Measurements from ENCODE around the gene MICA.
A peak's percentile ranks its signal among the peaks of the same experiment; 100 is the strongest.
"Not testable (repeated sequence)": the region's sequence is repeated elsewhere in the genome, so short reads cannot be mapped to it uniquely, and the experiment has no call there.

Gene MICA

GRCh38 chr6:31365864-31366263, 37.5 kb upstream of the MICA start:
- CTCF ChIA-PET, result interaction anchor here (0.9 to 9.8 kb wide), 17 partner anchors 13 to 239 kb away, joined by 3 to 286 read pairs (median 6); partner anchors contain the start of genes MICA and PSORS1C2
- POLR2A ChIA-PET, result interaction anchor here (1.7 kb wide), 1 partner anchor 169 kb away, joined by 5 read pairs; no protein-coding TSS in a partner anchor
- TF ChIP-seq, protein P1, sequence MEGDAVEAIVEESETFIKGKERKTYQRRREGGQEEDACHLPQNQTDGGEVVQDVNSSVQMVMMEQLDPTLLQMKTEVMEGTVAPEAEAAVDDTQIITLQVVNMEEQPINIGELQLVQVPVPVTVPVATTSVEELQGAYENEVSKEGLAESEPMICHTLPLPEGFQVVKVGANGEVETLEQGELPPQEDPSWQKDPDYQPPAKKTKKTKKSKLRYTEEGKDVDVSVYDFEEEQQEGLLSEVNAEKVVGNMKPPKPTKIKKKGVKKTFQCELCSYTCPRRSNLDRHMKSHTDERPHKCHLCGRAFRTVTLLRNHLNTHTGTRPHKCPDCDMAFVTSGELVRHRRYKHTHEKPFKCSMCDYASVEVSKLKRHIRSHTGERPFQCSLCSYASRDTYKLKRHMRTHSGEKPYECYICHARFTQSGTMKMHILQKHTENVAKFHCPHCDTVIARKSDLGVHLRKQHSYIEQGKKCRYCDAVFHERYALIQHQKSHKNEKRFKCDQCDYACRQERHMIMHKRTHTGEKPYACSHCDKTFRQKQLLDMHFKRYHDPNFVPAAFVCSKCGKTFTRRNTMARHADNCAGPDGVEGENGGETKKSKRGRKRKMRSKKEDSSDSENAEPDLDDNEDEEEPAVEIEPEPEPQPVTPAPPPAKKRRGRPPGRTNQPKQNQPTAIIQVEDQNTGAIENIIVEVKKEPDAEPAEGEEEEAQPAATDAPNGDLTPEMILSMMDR (IDR thresholded peaks at IDR 0.05; ENCODE audit: insufficient read depth, low read length, missing control alignments), result no peak
- no peak for DNase-seq (ENCODE audit: low read depth, low spot score)
- H3K4me3 ChIP-seq (ENCODE audit: low read depth, low read length), result no peak overlapping the region

- H3K4me3 ChIP-seq (ENCODE audit: low read depth, low read length), result peak overlapping the region; percentile 38
These were observed 36.5 kb upstream of the MICA start for GRCh38 chr6:31366693-31367470.

DNA sequence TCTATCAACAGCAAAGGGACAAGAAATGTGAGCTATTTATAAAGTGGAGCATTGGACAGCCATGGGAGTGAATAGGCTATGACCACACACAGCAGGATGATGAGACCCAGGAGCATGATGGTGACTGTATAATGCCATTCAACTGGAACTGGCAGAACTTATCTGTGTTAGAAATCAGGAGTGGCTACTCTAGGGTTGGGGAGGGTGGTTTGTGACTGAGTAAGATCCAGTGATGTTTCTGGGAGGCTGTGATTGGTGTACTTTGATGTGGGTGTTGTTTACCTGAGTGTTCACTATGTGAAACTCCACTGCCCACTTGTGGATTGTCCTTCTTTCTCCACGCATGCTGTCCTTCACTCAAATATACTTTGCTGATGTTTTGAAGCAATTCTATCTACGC, 34.9 kb upstream of the MICA start:
- DNase-seq (ENCODE audit: low read depth, low spot score), result no peak
- TF ChIP-seq, protein P1 (IDR thresholded peaks at IDR 0.05; ENCODE audit: insufficient read depth, low read length, missing control alignments), result no peak
- CTCF ChIA-PET, result interaction anchor here (0.9 to 9.8 kb wide), 8 partner anchors 9 to 241 kb away, joined by 3 to 286 read pairs (median 7); no protein-coding TSS in a partner anchor
- no peak overlapping the region for H3K4me3 ChIP-seq (ENCODE audit: low read depth, low read length)
- POLR2A ChIA-PET, result no interaction called here

More at GRCh38 chr6:31366693-31367470, 36.5 kb upstream of the MICA start:
- CTCF ChIA-PET, result interaction anchor here (0.6 to 9.8 kb wide), 55 partner anchors 12 to 452 kb away, joined by 3 to 286 read pairs (median 4); partner anchors contain the start of genes MICA and PSORS1C2
- TF ChIP-seq, protein P1 (IDR thresholded peaks at IDR 0.05; ENCODE audit: insufficient read depth, low read length, missing control alignments), result peak; percentile 99
- peak; percentile 42 for DNase-seq (ENCODE audit: low read depth, low spot score)
- POLR2A ChIA-PET, result interaction anchor here (1.7 kb wide), 1 partner anchor 170 kb away, joined by 5 read pairs; no protein-coding TSS in a partner anchor

- POLR2A ChIA-PET, result interaction anchor here (0.6 kb wide), 1 partner anchor 334 kb away, joined by 3 read pairs; no protein-coding TSS in a partner anchor
- TF ChIP-seq, protein P1 (IDR thresholded peaks at IDR 0.05; ENCODE audit: insufficient read depth, low read length, missing control alignments), result peak; percentile 14
- H3K4me3 ChIP-seq (ENCODE audit: low read depth, low read length); DNase-seq (ENCODE audit: low read depth, low spot score): not testable (repeated sequence)
- CTCF ChIA-PET, result interaction anchor here (1.1 to 10.2 kb wide), 4 partner anchors 7 to 177 kb away, joined by 3 to 112 read pairs (median 14); no protein-coding TSS in a partner anchor
These were observed 29.3 kb upstream of the MICA start for GRCh38 chr6:31374118-31374517.

DNA sequence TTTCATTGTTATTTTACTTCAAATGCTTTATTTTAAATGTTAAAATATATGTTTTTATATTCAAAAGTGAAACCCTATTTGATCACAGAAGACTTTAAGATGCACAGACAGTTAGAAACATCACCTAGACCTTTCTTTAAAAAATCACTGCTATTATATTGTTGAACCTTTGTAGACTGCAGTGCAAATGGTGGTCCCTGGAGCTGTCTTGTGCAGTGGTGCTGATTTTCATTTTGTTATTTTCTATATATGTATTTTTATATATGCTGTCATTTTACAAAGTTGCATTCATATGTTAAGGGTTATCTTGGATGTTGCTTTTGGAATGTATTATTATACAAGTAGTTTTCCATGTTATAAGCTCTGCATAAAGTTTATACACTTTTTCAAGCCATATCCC, 27.7 kb upstream of the MICA start:
- ChIA-PET CTCF (interaction anchor here (0.9 to 10.2 kb wide), 6 partner anchors 9 to 184 kb away, joined by 3 to 112 read pairs (median 5); no protein-coding TSS in a partner anchor), POLR2A (no interaction called here)
- no peak overlapping the region for H3K4me3 ChIP-seq (ENCODE audit: low read depth, low read length)
- TF ChIP-seq, protein P1 (IDR thresholded peaks at IDR 0.05; ENCODE audit: insufficient read depth, low read length, missing control alignments), result no peak
- DNase-seq (ENCODE audit: low read depth, low spot score), result no peak

DNA sequence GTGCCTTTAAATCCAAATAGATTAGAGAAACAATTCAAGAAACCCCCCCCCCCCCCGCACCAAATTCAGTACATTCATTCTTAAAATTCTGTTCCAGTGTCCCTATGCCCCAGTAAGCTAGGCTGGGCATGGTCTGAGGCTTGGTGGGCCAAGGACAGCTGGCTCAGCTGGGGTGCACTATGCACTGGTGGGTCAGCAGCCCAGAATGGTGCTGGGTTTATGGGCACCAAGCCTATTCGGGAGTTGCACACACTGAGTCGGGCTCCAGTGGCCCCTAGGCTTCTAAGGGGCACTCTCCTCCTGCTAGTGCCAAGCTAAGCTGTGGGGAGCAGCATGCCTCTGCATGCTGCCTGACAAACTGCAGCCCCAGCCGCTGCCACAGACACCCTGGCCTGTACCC, 26.4 kb upstream of the MICA start:
- CTCF ChIA-PET, result interaction anchor here (1.3 to 10.2 kb wide), 5 partner anchors 10 to 180 kb away, joined by 4 to 112 read pairs (median 6); no protein-coding TSS in a partner anchor
- DNase-seq (ENCODE audit: low read depth, low spot score), result no peak
- POLR2A ChIA-PET, result no interaction called here
- no peak overlapping the region for H3K4me3 ChIP-seq (ENCODE audit: low read depth, low read length)
- TF ChIP-seq, protein P1 (IDR thresholded peaks at IDR 0.05; ENCODE audit: insufficient read depth, low read length, missing control alignments), result no peak
